B cell (primary cell): ENCODE measurements around the gene TMEM256. TPM values are rescaled to one million over a fixed set of nuclear protein-coding genes. Genes with fewer than 3 reads are reported as not detected.

Source experiments
- ATAC-seq: fragments of 200-7000 bp; cut with Tn5 transposase; one replicate; pipeline ENCODE4 v1.10.0; 2021; ENCODE audit warnings: low read depth, mild to moderate bottlenecking, moderate number of reproducible peaks, moderate library complexity
- CTCF ChIA-PET: fragments of 350-600 bp; sonication (Branson Sonifier 250); formaldehyde crosslinking; loops from one replicate; lab custom pipeline; 2021; ENCODE audit warnings: antibody characterized with exemption, inconsistent platforms; lab: Charles Lee
- POLR2A ChIA-PET: fragments of 350-600 bp; sonication (Branson Sonifier 250); formaldehyde crosslinking; loops from one replicate; lab custom pipeline; 2021; ENCODE audit warnings: antibody characterized with exemption; lab: Charles Lee
- DNase-seq: peaks from one replicate; pipeline ENCODE4 v3.0.0; 2013
- H2AFZ ChIP-seq: 2 replicates; pipeline ENCODE4 v1.6.1; 2012; ENCODE audit warnings: mild to moderate bottlenecking, low read depth, low read length; ENCODE audit not compliant: insufficient read depth, poor library complexity, severe bottlenecking
- H3K27ac ChIP-seq, 2 donors: 1 replicate in 1 of 2; 2 replicates in 1 of 2; pipeline ENCODE4 v1.5.1; 2012 to 2013; ENCODE audit warnings: low read length in 2 of 2, mild to moderate bottlenecking in 2 of 2, moderate library complexity in 1 of 2
- H3K27me3 ChIP-seq, 4 experiments: fragments of 200-600 bp in 1 of 4; sonication (generic) in 1 of 4; replicated peaks in 1 of 4; 1 replicate in 2 of 4; 2 replicates in 2 of 4; pipeline versions ENCODE4 v1.6.1 to v1.7.0; 2013 to 2016; ENCODE audit warnings: low read length in 3 of 4, mild to moderate bottlenecking in 2 of 4, mixed read lengths in 1 of 4, moderate library complexity in 1 of 4; ENCODE audit not compliant: insufficient read depth in 4 of 4, control insufficient read depth in 3 of 4; ENCODE audit errors: control extremely low read depth in 1 of 4
- H3K36me3 ChIP-seq, 2 experiments: replicated peaks in 1 of 2; 1 replicate in 1 of 2; 2 replicates in 1 of 2; pipeline versions ENCODE4 v1.6.1 to v1.7.1; 2013; ENCODE audit warnings: low read length in 1 of 2; ENCODE audit not compliant: insufficient read depth in 2 of 2, control insufficient read depth in 1 of 2; ENCODE audit errors: control extremely low read depth in 1 of 2, extremely low read depth in 1 of 2
- H3K4me1 ChIP-seq, 2 donors: fragments of 200-600 bp in 1 of 2; sonication (generic) in 1 of 2; 1 replicate in 1 of 2; 2 replicates in 1 of 2; pipeline versions ENCODE4 v1.5.1 to v1.6.1; 2013 to 2017; ENCODE audit warnings: low read length in 2 of 2; ENCODE audit not compliant: control insufficient read depth in 2 of 2, insufficient read depth in 2 of 2
- H3K4me2 ChIP-seq: replicated peaks from 2 replicates; pipeline ENCODE3; 2012; ENCODE audit warnings: mild to moderate bottlenecking, low read depth, low read length; ENCODE audit not compliant: poor library complexity, severe bottlenecking
- H3K4me3 ChIP-seq, 5 experiments: fragments of 200-600 bp in 1 of 5; sonication (generic) in 1 of 5; 1 replicate in 3 of 5; 2 replicates in 2 of 5; pipeline versions ENCODE4 v1.5.1 to v1.7.0; 2011 to 2016; ENCODE audit warnings: low read length in 4 of 5, mild to moderate bottlenecking in 4 of 5, low read depth in 2 of 5, control low read depth in 1 of 5, moderate library complexity in 1 of 5; ENCODE audit not compliant: insufficient read depth in 1 of 5; ENCODE audit errors: control extremely low read depth in 1 of 5, extremely low read depth in 1 of 5
- H3K79me2 ChIP-seq: fragments of 200-600 bp; sonication (generic); one replicate; pipeline ENCODE4 v1.6.0; 2016; ENCODE audit warnings: low read length; ENCODE audit not compliant: control insufficient read depth, insufficient read depth
- H3K9ac ChIP-seq: fragments of 200-600 bp; sonication (generic); 2 replicates; pipeline ENCODE4 v1.6.1; 2017; ENCODE audit warnings: mild to moderate bottlenecking, low read length, moderate library complexity
- H3K9me3 ChIP-seq, 3 donors: one replicate each; pipeline versions ENCODE4 v1.6.1 to v1.7.1; 2013; ENCODE audit warnings: low read length in 2 of 3; ENCODE audit not compliant: control insufficient read depth in 2 of 3, insufficient read depth in 1 of 3; ENCODE audit errors: control extremely low read depth in 1 of 3
- H4K20me1 ChIP-seq: 2 replicates; pipeline ENCODE4 v1.6.0; 2012; ENCODE audit warnings: mild to moderate bottlenecking, low read length; ENCODE audit not compliant: insufficient read depth, control insufficient read depth, poor library complexity, severe bottlenecking
- H3K27ac Mint-ChIP-seq: one replicate; pipeline ENCODE4 v1.8.0; 2021; ENCODE audit warnings: mixed read lengths
- H3K27me3 Mint-ChIP-seq: one replicate; pipeline ENCODE4 v1.8.0; 2021; ENCODE audit warnings: mixed read lengths
- H3K4me1 Mint-ChIP-seq: one replicate; pipeline ENCODE4 v1.8.0; 2021; ENCODE audit warnings: mixed read lengths
- H3K4me3 Mint-ChIP-seq: one replicate; pipeline ENCODE4 v1.8.0; 2021; ENCODE audit warnings: mixed read lengths
- H3K9me3 Mint-ChIP-seq: one replicate; pipeline ENCODE4 v1.8.0; 2022; ENCODE audit warnings: mixed read lengths; ENCODE audit not compliant: insufficient read depth
- EZH2 ChIP-seq: IDR thresholded peaks from 2 replicates; pipeline ENCODE4 v1.6.1; 2012; ENCODE audit warnings: borderline replicate concordance, low read depth, mild to moderate bottlenecking, moderate library complexity, low read length; ENCODE audit not compliant: insufficient read depth, poor library complexity, severe bottlenecking
- WGBS: methylation state at CpG from one replicate; pipeline ENCODE4 v1.1.5; 2013; ENCODE audit warnings: missing lambda C conversion rate; ENCODE audit not compliant: insufficient coverage; 5-methylcytosine and 5-hydroxymethylcytosine counted together
- intact Hi-C: fragments of 100-400 bp; cut with micrococcal nuclease; formaldehyde crosslinking; loops from one replicate; pipeline ENCODE4 v1.10.0; 2022
- polyA plus RNA-seq: library from polyadenylated mRNA; depleted of rRNA; stranded (reverse); fragments of >200 nt; gene quantifications from 2 replicates; pipeline ENCODE4 v1.2.3, GENCODE V29; 2012
- total RNA-seq, 2 donors: library from RNA; stranded (reverse); fragments of 120-200 nt in 1 of 2; gene quantifications; 1 replicate in 1 of 2; 2 replicates in 1 of 2; pipeline versions ENCODE4 v1.2.3 to v1.2.4, GENCODE V29; 2013 to 2022
- TF ChIP-seq, protein P1 (sequence below): fragments of 200-600 bp; IDR thresholded peaks from one replicate; pipeline ENCODE4 v1.8.0; 2022; ENCODE audit warnings: antibody characterized with exemption, mild to moderate bottlenecking

Gene TMEM256
- total and polyA plus RNA-seq, 2 donors (not counting 1 experiment from before 2014, with no cell fraction given) = 65.4 to 67.8 TPM

DNA sequence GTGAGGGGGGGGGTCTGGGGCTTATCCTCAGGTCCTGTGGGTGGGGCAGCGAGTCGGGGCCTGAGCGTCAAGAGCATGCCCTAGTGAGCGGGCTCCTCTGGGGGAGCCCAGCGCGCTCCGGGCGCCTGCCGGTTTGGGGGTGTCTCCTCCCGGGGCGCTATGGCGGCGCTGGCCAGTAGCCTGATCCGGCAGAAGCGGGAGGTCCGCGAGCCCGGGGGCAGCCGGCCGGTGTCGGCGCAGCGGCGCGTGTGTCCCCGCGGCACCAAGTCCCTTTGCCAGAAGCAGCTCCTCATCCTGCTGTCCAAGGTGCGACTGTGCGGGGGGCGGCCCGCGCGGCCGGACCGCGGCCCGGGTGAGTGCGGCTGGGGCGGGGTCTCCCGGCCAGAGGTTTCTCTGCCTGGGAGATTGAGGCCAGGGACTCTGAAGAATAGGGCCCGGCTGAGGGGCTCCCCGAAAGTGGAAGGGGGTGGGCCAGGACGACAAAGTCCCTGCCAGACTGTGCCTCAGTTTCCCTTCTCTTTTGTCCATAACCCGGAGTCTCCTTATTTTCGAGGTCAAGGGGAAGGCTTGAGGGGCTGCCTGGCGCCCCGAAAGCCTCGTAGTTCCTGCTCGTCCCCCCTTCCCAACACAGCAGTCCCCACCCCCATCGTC lies 35.7 kb upstream of the TMEM256 start, which contains the start of gene FGF11:
TSS of gene FGF11 (plus strand) at position 51 of the 651 bp plus-strand sequence. CDS start at position 160, 109 bp downstream.
- no peak within 1 kb of the TSS for H3K27ac ChIP-seq
- CTCF ChIA-PET = interaction anchor here (1.1 to 3.6 kb wide), 6 partner anchors 15 to 550 kb away, joined by 3 to 15 read pairs (median 3); partner anchors contain the start of genes SENP3 and TP53
- TF ChIP-seq, protein P1, sequence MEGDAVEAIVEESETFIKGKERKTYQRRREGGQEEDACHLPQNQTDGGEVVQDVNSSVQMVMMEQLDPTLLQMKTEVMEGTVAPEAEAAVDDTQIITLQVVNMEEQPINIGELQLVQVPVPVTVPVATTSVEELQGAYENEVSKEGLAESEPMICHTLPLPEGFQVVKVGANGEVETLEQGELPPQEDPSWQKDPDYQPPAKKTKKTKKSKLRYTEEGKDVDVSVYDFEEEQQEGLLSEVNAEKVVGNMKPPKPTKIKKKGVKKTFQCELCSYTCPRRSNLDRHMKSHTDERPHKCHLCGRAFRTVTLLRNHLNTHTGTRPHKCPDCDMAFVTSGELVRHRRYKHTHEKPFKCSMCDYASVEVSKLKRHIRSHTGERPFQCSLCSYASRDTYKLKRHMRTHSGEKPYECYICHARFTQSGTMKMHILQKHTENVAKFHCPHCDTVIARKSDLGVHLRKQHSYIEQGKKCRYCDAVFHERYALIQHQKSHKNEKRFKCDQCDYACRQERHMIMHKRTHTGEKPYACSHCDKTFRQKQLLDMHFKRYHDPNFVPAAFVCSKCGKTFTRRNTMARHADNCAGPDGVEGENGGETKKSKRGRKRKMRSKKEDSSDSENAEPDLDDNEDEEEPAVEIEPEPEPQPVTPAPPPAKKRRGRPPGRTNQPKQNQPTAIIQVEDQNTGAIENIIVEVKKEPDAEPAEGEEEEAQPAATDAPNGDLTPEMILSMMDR = no peak
- peak; percentile 70 for TF ChIP-seq EZH2
- 4% methylated on average over 48 of the region's 50 CpGs for WGBS
- H4K20me1 ChIP-seq = peaks cover 49% of the 10 kb centered on the region
- H3K36me3 ChIP-seq = no peaks in the 10 kb centered on the region
- ATAC-seq = no peak
- H3K9me3 ChIP-seq = peaks cover 0 to 34% (median 0%) of the 10 kb centered on the region in 3 donors
- intact Hi-C loops = loop anchor here (5.0 kb wide), 2 partner anchors 402 to 1952 kb away; partner anchors contain the start of genes DERL2, MIS12 and SLC16A13
- H3K27me3 Mint-ChIP-seq = peaks cover 58% of the 10 kb centered on the region
- DNase-seq = peak; percentile 44
- POLR2A ChIA-PET = interaction anchor here (0.7 to 1.8 kb wide), 2 partner anchors 45 to 360 kb away, joined by 4 to 8 read pairs; partner anchors contain the start of gene POLR2A
- no peaks in the 10 kb centered on the region for H3K9me3 Mint-ChIP-seq
- H3K4me3 ChIP-seq = peak within 1 kb of the TSS; percentile 11 to 54 (median 33)
- peak within 1 kb of the TSS; percentile 84 for H3K4me3 Mint-ChIP-seq
- H3K4me1 ChIP-seq = peaks cover 53 to 54% of the 10 kb centered on the region in 2 donors
- peak within 1 kb of the TSS; percentile 93 for H3K4me2 ChIP-seq
- H3K4me1 Mint-ChIP-seq = peaks cover 49% of the 10 kb centered on the region
- peak within 1 kb of the TSS; percentile 65 for H3K27ac Mint-ChIP-seq
- H2AFZ ChIP-seq = peak within 1 kb of the TSS; percentile 35
- peak within 1 kb of the TSS; percentile 53 for H3K9ac ChIP-seq
- peaks cover 0 to 66% (median 40%) of the 10 kb centered on the region in 4 experiments for H3K27me3 ChIP-seq
- H3K79me2 ChIP-seq = peaks cover 27% of the 10 kb centered on the region
